GM21360 (cell line): ENCODE measurements around the gene IQCM.
"Not testable (repeated sequence)": the region's sequence is repeated elsewhere in the genome, so short reads cannot be mapped to it uniquely, and the experiment has no call there.

Source experiments
- ATAC-seq: cut with Tn5 transposase; IDR thresholded peaks from one replicate; pipeline ENCODE4 v1.9.1; 2021; ENCODE audit warnings: mild to moderate bottlenecking, moderate library complexity; ENCODE audit not compliant: unreplicated experiment

The IQCM gene

DNA sequence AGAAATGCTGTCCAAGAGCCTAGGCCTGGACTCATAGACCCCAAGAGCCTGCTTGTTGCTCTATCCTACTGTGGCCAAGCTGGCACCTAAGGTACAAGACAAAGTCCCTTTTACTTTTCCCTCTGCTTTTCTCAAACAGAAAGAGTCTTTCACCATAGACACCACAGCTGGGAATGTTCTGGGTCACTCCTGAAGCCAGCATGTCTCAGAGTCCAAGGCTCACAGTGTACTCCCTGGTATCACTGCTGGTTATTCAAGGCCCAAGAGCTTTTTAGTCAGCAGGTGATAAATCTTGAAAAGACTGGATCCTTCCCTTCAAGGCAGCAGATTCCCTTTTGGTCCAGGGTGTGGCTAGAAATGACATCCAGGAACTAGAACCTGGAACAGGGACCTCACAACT lies 328.8 kb downstream of the IQCM start:
- no peak for ATAC-seq

GRCh38 chr4:149468669-149469068 lies 347.0 kb downstream of the IQCM start:
- ATAC-seq: not testable (repeated sequence)

DNA sequence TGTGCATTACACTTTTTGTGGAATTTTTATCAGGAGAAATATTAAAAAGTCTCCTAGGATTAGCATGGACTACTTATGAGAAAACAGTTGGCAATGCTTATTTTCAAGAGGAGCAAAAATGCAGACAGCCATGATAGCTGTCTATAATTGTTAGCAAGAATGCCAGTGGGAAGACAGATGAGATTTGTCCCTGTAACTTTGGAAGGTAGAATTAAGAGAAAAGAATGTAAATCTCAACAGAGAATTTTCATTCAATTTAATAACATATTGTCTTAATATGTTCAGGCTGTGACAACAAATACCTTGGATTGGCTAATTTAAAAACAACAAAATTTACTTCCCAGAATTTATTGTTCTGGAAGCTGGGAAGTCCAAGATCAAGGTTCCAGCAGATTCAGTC lies 349.2 kb downstream of the IQCM start:
- ATAC-seq: no peak

GRCh38 chr4:149465955-149466354 lies 349.7 kb downstream of the IQCM start:
- no peak for ATAC-seq

DNA sequence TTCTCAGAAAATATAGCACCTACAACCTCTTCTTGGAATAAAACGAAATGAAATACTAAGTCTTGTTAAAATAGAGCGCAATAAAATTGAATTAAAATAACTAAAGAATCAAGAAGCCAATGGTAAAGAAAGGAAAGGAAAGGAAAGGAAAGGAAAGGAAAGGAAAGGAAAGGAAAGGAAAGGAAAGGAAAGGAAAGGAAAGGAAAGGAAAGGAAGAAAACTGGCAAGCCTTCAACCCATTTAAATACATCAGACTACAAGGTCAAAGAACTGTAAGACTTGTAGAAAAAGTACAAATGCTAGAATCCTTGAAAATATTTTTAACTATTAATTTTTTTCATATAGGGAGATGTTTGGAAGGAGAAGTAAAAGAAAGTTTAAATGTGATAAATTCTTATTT lies 372.1 kb downstream of the IQCM start:
- no peak for ATAC-seq

GRCh38 chr4:149441338-149441737 lies 374.3 kb downstream of the IQCM start:
- no peak for ATAC-seq

DNA sequence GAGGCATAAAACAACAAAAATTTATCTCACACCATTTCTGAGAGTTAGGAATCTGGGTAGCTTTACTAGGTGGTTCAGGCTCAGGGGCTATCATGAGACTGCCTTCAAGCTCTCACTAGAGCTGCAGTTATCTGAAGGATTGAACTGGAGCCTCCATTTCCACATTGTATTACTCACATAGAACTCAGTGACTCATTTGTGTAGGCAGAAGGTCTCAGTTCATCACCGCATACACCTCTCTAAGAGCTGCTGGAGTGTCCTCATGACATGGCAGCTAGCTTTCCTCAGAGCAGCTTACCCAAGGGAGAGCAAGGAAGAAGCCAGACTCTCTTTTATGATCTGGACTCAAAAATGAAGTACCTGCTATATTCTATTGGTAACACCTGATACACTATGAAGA lies 389.2 kb downstream of the IQCM start:
- ATAC-seq: no peak

GRCh38 chr4:149409555-149409962 lies 406.1 kb downstream of the IQCM start:
- ATAC-seq: no peak

DNA sequence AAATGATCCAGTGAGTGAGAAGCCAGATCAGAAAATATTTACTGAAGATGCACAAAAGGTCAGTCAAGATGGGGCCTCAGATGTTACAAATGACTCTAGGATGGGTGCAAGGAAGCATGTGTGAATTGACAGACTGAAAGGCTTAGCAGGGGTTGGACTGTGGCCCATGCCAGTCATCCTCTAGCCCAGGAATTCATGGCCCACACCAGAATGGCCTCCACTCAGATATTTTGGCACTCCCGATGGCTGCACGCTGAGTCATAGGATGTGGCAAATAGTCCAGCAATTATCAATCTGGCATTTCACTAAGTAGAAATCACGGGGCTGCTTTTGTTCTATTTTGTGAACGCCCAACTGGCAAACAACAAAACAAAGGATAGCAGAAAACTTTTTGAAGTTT lies 406.5 kb downstream of the IQCM start:
- no peak for ATAC-seq

DNA sequence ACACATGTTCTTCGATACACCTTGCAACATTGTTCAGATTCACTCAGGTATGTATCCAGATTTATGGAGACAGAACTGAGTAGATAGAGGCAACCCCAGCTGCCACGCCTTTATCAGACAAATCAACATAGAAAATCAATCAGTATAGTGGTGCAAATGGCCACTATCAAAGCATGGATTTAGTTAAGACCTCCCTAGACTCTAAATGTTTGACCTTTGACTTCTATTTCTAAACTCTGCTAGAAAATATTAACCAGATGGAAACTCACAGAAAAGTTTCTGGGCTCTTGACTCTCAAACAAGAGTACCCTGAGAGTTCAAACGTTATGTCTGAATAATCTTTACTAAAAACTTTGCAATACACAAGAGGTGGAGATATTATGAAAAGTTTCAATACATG lies 411.5 kb downstream of the IQCM start:
- ATAC-seq: no peak

GRCh38 chr4:149403081-149403480 lies 412.6 kb downstream of the IQCM start:
- no peak for ATAC-seq

GRCh38 chr4:149398993-149399392 lies 416.6 kb downstream of the IQCM start:
- ATAC-seq: no peak

DNA sequence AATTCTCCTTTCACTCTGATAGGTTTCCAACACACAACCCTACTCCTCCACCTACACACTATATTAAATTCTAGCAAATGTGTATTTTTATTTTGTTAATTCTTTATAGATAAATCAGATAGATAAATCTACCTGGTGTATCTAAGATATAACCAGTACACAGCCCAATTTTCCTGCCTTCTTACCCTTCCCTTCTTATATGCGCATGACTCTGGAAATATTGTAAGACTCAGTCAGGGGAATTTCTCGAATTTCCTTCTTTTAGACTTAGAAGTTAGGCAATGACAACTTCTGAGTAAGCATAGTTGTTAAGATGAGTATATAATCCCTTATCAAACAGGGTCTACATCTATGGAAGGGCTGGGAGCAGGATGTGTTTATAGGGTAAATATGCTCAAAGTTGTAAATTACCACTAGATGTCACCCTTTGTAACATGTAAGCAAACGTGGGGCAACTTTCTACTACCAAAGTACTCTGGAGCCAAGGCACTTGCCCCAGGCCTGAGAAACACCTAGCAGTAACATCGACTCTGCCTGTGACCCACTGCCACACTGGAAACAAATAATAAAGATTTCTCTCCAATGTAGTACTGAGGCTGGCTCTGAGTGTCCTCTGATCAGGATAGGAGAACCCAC lies 444.7 kb downstream of the IQCM start:
- ATAC-seq: peak; percentile 91

DNA sequence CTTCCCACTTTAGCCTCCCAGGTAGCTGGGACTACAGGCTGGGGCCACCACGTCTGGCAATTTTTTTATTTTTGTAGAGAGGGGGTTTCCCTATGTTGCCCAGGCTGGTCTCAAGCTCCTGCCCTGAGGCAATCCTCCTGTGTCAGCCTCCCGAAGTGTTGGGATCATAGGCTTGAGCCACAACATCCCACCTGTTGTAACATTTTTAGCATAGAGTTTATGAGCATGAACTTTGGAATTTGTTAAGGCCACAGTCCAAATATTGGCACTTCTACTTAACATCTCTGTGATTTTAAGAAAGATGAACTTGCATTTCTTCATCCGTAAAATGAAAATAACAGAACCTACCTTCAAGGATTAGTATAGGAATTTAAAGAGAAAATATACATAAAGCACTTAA lies 445.6 kb downstream of the IQCM start:
- no peak for ATAC-seq

- ATAC-seq: no peak
These were observed 462.4 kb downstream of the IQCM start for GRCh38 chr4:149353241-149353640.

GRCh38 chr4:149349541-149349940 lies 466.1 kb downstream of the IQCM start:
- ATAC-seq: no peak

GRCh38 chr4:149347139-149347538 lies 468.5 kb downstream of the IQCM start:
- no peak for ATAC-seq

GRCh38 chr4:149345424-149345823 lies 470.2 kb downstream of the IQCM start:
- no peak for ATAC-seq

- ATAC-seq: no peak
These were observed 471.2 kb downstream of the IQCM start for GRCh38 chr4:149344436-149344835.

- ATAC-seq: no peak
These were observed 472.0 kb downstream of the IQCM start for GRCh38 chr4:149343614-149344013.

DNA sequence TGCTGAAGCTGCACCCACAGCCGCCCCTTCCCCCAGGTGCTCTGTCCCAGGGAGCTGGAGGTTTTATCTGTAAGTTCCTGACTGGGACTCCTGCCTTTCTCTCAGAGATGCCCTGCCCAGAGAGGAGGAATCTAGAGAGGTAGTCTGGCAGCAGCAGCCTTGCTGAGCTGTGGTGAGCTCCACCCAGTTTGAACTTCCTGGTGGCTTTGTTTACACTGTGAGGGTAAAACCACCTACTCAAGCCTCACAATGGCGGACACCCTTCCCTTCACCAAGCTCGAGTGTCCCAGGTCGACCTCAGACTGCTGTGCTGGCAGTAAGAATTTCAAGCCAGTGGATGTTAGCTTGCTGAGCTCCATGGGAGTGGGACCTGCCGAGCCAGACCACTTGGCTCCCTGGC lies 474.5 kb downstream of the IQCM start:
- ATAC-seq: not testable (repeated sequence)

DNA sequence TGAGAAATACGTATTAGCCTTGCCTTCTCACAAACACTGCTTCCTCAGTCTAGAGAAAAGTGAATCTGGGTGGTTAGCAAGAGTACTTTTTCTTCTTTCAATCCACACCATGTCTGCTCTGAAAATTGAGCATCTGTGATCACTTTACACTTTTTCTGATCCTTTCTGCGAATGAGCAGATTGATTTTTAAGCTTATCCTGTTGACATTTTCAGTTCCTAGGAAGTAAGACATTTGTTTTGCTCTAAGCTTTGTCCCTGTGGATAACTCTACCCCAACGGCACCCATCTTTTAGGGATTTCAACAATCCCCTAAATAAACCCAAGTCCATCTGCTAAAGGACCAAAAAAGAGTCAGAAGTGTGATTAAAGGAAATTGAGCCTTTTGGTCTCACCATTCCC lies 487.5 kb downstream of the IQCM start:
- no peak for ATAC-seq

DNA sequence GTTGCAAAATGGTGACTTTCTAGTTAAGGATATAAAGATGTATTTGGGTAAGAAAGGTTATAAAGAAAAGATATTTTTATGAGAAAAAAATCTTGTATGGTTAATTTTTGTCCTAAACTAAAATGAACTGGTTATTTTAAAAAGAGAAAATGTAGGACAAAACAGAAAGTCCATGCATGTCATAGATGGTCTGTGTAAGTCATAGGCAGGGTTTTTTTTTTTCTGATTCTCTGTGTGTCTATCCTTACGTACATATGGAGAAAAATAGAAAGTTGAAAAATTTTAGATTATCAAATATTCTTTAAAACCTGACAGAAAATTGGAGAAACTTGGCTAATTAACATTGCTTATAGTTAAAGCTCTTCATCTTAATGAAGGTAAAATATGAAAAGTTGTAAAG lies 493.4 kb downstream of the IQCM start:
- ATAC-seq: no peak
